Measurements from ENCODE around the gene SEMA3C. TPM values are rescaled to one million over a fixed set of nuclear protein-coding genes. Genes with fewer than 3 reads are reported as not detected.

The SEMA3C gene
- total RNA-seq, 2 experiments from 2014 or later: not detected

- H3K4me1 Mint-ChIP-seq (ENCODE audit: low read depth): no peaks in the 10 kb centered on the region
- no peaks in the 10 kb centered on the region for H3K27me3 Mint-ChIP-seq
- intact Hi-C loops (cut with micrococcal nuclease): no loop called here
- no peak for TF ChIP-seq CTCF (IDR thresholded peaks at IDR 0.05)
- H3K9me3 Mint-ChIP-seq: peaks cover 1% of the 10 kb centered on the region
- H3K4me3 Mint-ChIP-seq: no peak overlapping the region
- ATAC-seq (no peak), DNase-seq (no peak)
- no peaks in the 10 kb centered on the region for H3K36me3 Mint-ChIP-seq (ENCODE audit: low read depth)
- ChIA-PET CTCF (no interaction called here), POLR2A (no interaction called here)
- no peak overlapping the region for H3K27ac Mint-ChIP-seq
Observed at GRCh38 chr7:80839855-80840254, 79.0 kb downstream of the SEMA3C start.

GRCh38 chr7:80838643-80839042, 80.2 kb downstream of the SEMA3C start:
- ATAC-seq (no peak), DNase-seq (no peak)
- Mint-ChIP-seq H3K4me3 (no peak overlapping the region), H3K36me3 (ENCODE audit: low read depth) (no peaks in the 10 kb centered on the region), H3K9me3 (peaks cover 1% of the 10 kb centered on the region), H3K4me1 (ENCODE audit: low read depth) (no peaks in the 10 kb centered on the region), H3K27ac (no peak overlapping the region), H3K27me3 (no peaks in the 10 kb centered on the region)
- ChIA-PET POLR2A (no interaction called here), CTCF (no interaction called here)
- no peak for TF ChIP-seq CTCF (IDR thresholded peaks at IDR 0.05)
- intact Hi-C loops (cut with micrococcal nuclease): no loop called here

- ChIA-PET CTCF (no interaction called here), POLR2A (no interaction called here)
- intact Hi-C loops (cut with micrococcal nuclease): no loop called here
- H3K4me3 Mint-ChIP-seq: no peak overlapping the region
- no peak overlapping the region for H3K27ac Mint-ChIP-seq
- peaks cover 1% of the 10 kb centered on the region for H3K9me3 Mint-ChIP-seq
- DNase-seq: no peak
- H3K36me3 Mint-ChIP-seq (ENCODE audit: low read depth): no peaks in the 10 kb centered on the region
- no peak for ATAC-seq
- H3K4me1 Mint-ChIP-seq (ENCODE audit: low read depth): no peaks in the 10 kb centered on the region
- no peaks in the 10 kb centered on the region for H3K27me3 Mint-ChIP-seq
- no peak for TF ChIP-seq CTCF (IDR thresholded peaks at IDR 0.05)
Observed at GRCh38 chr7:80837345-80837744, 81.5 kb downstream of the SEMA3C start.

GRCh38 chr7:80835251-80835650, 83.6 kb downstream of the SEMA3C start:
- H3K9me3 Mint-ChIP-seq: peaks cover 1% of the 10 kb centered on the region
- H3K4me1 Mint-ChIP-seq (ENCODE audit: low read depth): no peaks in the 10 kb centered on the region
- DNase-seq (no peak), ATAC-seq (no peak)
- TF ChIP-seq CTCF (IDR thresholded peaks at IDR 0.05): no peak
- intact Hi-C loops (cut with micrococcal nuclease): no loop called here
- no peak overlapping the region for H3K4me3 Mint-ChIP-seq
- no peak overlapping the region for H3K27ac Mint-ChIP-seq
- no peaks in the 10 kb centered on the region for H3K27me3 Mint-ChIP-seq
- CTCF ChIA-PET: no interaction called here
- no peaks in the 10 kb centered on the region for H3K36me3 Mint-ChIP-seq (ENCODE audit: low read depth)
- POLR2A ChIA-PET: no interaction called here

GRCh38 chr7:80833289-80834268, 85.3 kb downstream of the SEMA3C start:
- POLR2A ChIA-PET: interaction anchor here (0.7 kb wide), 1 partner anchor 108 kb away, joined by 4 read pairs; no protein-coding TSS in a partner anchor
- TF ChIP-seq CTCF (IDR thresholded peaks at IDR 0.05): no peak
- Mint-ChIP-seq H3K36me3 (ENCODE audit: low read depth) (no peaks in the 10 kb centered on the region), H3K27ac (no peak overlapping the region), H3K4me3 (no peak overlapping the region), H3K4me1 (ENCODE audit: low read depth) (no peaks in the 10 kb centered on the region), H3K27me3 (no peaks in the 10 kb centered on the region), H3K9me3 (peaks cover 1% of the 10 kb centered on the region)
- intact Hi-C loops (cut with micrococcal nuclease): no loop called here
- DNase-seq (no peak), ATAC-seq (no peak)
- CTCF ChIA-PET: no interaction called here
